Mesenchymal stem cell (in vitro differentiated cells and primary cell): ENCODE results near the gene CD109.

Experiments
- DNase-seq: peaks from one replicate; pipeline ENCODE4 v3.0.0-alpha.2; 2013
- H2AFZ ChIP-seq: one replicate; pipeline ENCODE4 v1.6.1; 2013; ENCODE audit warnings: low read depth, mild to moderate bottlenecking, control low read depth, inconsistent platforms, low read length, moderate library complexity
- H2AK5ac ChIP-seq: 2 replicates; pipeline ENCODE4 v1.6.1; 2013; ENCODE audit warnings: low read length, moderate library complexity, mild to moderate bottlenecking, inconsistent platforms; ENCODE audit not compliant: severe bottlenecking
- H2BK120ac ChIP-seq: one replicate; pipeline ENCODE4 v1.6.1; 2013; ENCODE audit warnings: low read depth, mild to moderate bottlenecking, inconsistent platforms, low read length, moderate library complexity
- H2BK12ac ChIP-seq, 2 experiments: one replicate each; pipeline ENCODE4 v1.6.1; 2013; ENCODE audit warnings: inconsistent platforms in 2 of 2, low read length in 2 of 2, mild to moderate bottlenecking in 2 of 2, moderate library complexity in 2 of 2, control low read depth in 1 of 2
- H2BK15ac ChIP-seq: one replicate; pipeline ENCODE4 v1.6.1; 2013; ENCODE audit warnings: mild to moderate bottlenecking, low read depth, inconsistent platforms; ENCODE audit not compliant: poor library complexity, severe bottlenecking
- H2BK5ac ChIP-seq: 2 replicates; pipeline ENCODE4 v1.6.1; 2013; ENCODE audit warnings: low read depth, mild to moderate bottlenecking, low read length, control low read depth, inconsistent platforms; ENCODE audit not compliant: poor library complexity, severe bottlenecking
- H3K14ac ChIP-seq, 2 experiments: one replicate each; pipeline ENCODE4 v1.6.1; 2013; ENCODE audit warnings: inconsistent platforms in 2 of 2, low read length in 2 of 2, control low read depth in 1 of 2, mild to moderate bottlenecking in 1 of 2, moderate library complexity in 1 of 2
- H3K18ac ChIP-seq, 2 experiments: one replicate each; pipeline ENCODE4 v1.6.1; 2013; ENCODE audit warnings: inconsistent platforms in 2 of 2, low read length in 2 of 2, control low read depth in 1 of 2, low read depth in 1 of 2, mild to moderate bottlenecking in 1 of 2
- H3K23ac ChIP-seq, 2 experiments: one replicate each; pipeline ENCODE4 v1.6.1; 2013; ENCODE audit warnings: inconsistent platforms in 2 of 2, low read length in 2 of 2, mild to moderate bottlenecking in 2 of 2, moderate library complexity in 2 of 2, control low read depth in 1 of 2
- H3K27ac ChIP-seq: 2 replicates; pipeline ENCODE4 v1.5.1; 2013; ENCODE audit warnings: mild to moderate bottlenecking, moderate library complexity, low read length, control low read depth, inconsistent platforms; ENCODE audit not compliant: poor library complexity, severe bottlenecking
- H3K27me3 ChIP-seq, 2 experiments: 2 replicates each; pipeline versions ENCODE4 v1.6.1 to v1.7.0; 2013; ENCODE audit warnings: low read length in 2 of 2, mild to moderate bottlenecking in 2 of 2, moderate library complexity in 2 of 2, control low read depth in 1 of 2, inconsistent platforms in 1 of 2; ENCODE audit not compliant: control insufficient read depth in 1 of 2, insufficient read depth in 1 of 2
- H3K36me3 ChIP-seq, 2 experiments: 2 replicates each; pipeline versions ENCODE4 v1.6.1 to v1.7.0; 2013; ENCODE audit warnings: low read length in 2 of 2, control low read depth in 1 of 2, inconsistent platforms in 1 of 2, low read depth in 1 of 2, mild to moderate bottlenecking in 1 of 2; ENCODE audit not compliant: insufficient read depth in 2 of 2, control insufficient read depth in 1 of 2
- H3K4ac ChIP-seq, 2 experiments: one replicate each; pipeline ENCODE4 v1.6.1; 2013; ENCODE audit warnings: inconsistent platforms in 2 of 2, low read length in 2 of 2, mild to moderate bottlenecking in 2 of 2, moderate library complexity in 2 of 2, control low read depth in 1 of 2, low read depth in 1 of 2
- H3K4me1 ChIP-seq: 2 replicates; pipeline ENCODE4 v1.6.1; 2013; ENCODE audit warnings: low read depth, low read length, control low read depth; ENCODE audit not compliant: control insufficient read depth, insufficient read depth
- H3K4me2 ChIP-seq: 2 replicates; pipeline ENCODE4 v1.6.1; 2013; ENCODE audit warnings: low read length, mild to moderate bottlenecking, inconsistent platforms; ENCODE audit not compliant: poor library complexity, severe bottlenecking
- H3K4me3 ChIP-seq, 2 experiments: 2 replicates each; pipeline versions ENCODE4 v1.5.1 to v1.7.0; 2013; ENCODE audit warnings: low read length in 2 of 2, mild to moderate bottlenecking in 2 of 2, control low read depth in 1 of 2, low read depth in 1 of 2; ENCODE audit not compliant: insufficient read depth in 1 of 2
- H3K79me1 ChIP-seq: replicated peaks from 2 replicates; pipeline ENCODE4 v1.6.1; 2013; ENCODE audit warnings: mild to moderate bottlenecking, control low read depth, low read length, inconsistent platforms; ENCODE audit not compliant: poor library complexity, severe bottlenecking
- H3K9ac ChIP-seq: 2 replicates; pipeline ENCODE4 v1.7.0; 2013; ENCODE audit warnings: mild to moderate bottlenecking, low read length, moderate library complexity
- H3K9me3 ChIP-seq: 2 replicates; pipeline ENCODE4 v1.7.0; 2013; ENCODE audit warnings: mild to moderate bottlenecking, low read length; ENCODE audit not compliant: control insufficient read depth
- H4K8ac ChIP-seq: one replicate; pipeline ENCODE4 v1.6.1; 2013; ENCODE audit warnings: inconsistent platforms, mild to moderate bottlenecking, low read length, moderate library complexity
- H4K91ac ChIP-seq: one replicate; pipeline ENCODE4 v1.6.1; 2013; ENCODE audit warnings: mild to moderate bottlenecking, low read length, inconsistent platforms
- WGBS: methylation state at CpG from one replicate; pipeline ENCODE4 v1.1.7; 2013; ENCODE audit warnings: mixed read lengths; 5-methylcytosine and 5-hydroxymethylcytosine counted together

The CD109 gene

GRCh38 chr6:73731285-73731684, 35.3 kb downstream of the CD109 start:
- 99% methylated on average over 5 of the region's 5 CpGs for WGBS
- no peak for DNase-seq
- no peak overlapping the region for H3K27ac ChIP-seq

DNA sequence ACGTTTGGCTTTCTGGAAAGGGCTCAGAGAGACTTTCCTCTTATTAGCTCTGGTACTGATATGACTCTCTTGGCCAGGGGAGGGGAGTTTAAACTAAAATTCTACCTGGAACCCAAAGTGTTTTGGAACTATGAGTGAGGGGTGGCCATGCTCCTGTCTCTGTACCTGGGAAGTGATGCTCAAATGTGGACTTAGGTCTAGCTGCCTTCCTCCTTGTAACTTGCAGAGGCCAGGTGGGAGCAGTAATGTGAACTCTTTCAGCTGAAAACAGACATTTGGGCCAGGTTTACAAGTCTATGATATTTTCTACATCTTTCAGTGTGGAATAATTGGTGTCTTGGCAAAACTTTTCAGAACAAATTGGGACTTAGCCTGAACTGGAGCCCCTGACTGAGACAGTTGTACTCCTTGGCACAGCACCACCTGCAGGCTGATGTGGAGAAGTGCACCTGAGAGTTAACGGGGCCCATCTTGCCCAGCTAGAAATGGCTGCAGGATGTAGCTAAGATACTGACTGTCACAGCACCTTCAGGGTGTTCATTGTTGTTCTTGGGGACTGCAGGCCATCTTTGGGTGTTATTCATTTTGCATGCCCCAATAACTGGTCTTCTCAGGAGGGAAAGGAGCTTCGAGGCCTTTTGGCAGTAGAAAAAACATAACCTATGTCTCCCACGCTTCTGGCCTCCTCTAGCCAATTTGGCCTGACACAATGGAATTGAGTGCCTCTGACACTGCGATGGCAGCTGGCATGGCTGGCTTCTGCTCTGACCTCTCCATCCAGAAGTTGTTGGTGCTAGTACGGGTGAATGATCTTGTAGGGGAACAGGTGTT, 37.1 kb downstream of the CD109 start:
- Histone ChIP-seq H4K8ac (peak overlapping the region; percentile 21), H2AK5ac (no peak overlapping the region), H3K4me3 (no peak overlapping the region), H3K23ac (no peak overlapping the region), H3K14ac (no peak overlapping the region), H2AFZ (no peak overlapping the region), H3K4me1 (no peaks in the 10 kb centered on the region), H3K18ac (peak overlapping the region in 1 of 2 experiments; percentile 30), H3K4me2 (no peak overlapping the region), H3K27me3 (no peaks in the 10 kb centered on the region), H2BK12ac (no peak overlapping the region), H3K4ac (no peak overlapping the region), H3K9me3 (no peaks in the 10 kb centered on the region), H2BK5ac (no peak overlapping the region), H3K9ac (peak overlapping the region; percentile 24), H3K27ac (no peak overlapping the region), H2BK120ac (no peak overlapping the region), H2BK15ac (no peak overlapping the region), H3K79me1 (peaks cover 15% of the 10 kb centered on the region), H4K91ac (no peak overlapping the region), H3K36me3 (peaks cover 11 to 84% of the 10 kb centered on the region in 2 experiments)
- WGBS: 77% methylated on average over 6 of the region's 6 CpGs
- DNase-seq: peak; percentile 77

More at GRCh38 chr6:73731285-73731684, 35.3 kb downstream of the CD109 start:
- no peak overlapping the region for H3K9ac ChIP-seq
- no peaks in the 10 kb centered on the region for H3K27me3 ChIP-seq
- no peak overlapping the region for H2BK120ac ChIP-seq
- H3K23ac ChIP-seq: no peak overlapping the region
- no peak overlapping the region for H2BK12ac ChIP-seq
- H3K4me1 ChIP-seq: no peaks in the 10 kb centered on the region
- no peak overlapping the region for H3K14ac ChIP-seq
- no peak overlapping the region for H2BK15ac ChIP-seq
- no peak overlapping the region for H3K4ac ChIP-seq
- no peak overlapping the region for H2BK5ac ChIP-seq
- peaks cover 15% of the 10 kb centered on the region for H3K79me1 ChIP-seq
- H3K18ac ChIP-seq: no peak overlapping the region
- no peaks in the 10 kb centered on the region for H3K9me3 ChIP-seq
- H3K4me2 ChIP-seq: no peak overlapping the region
- no peak overlapping the region for H4K91ac ChIP-seq
- no peak overlapping the region for H3K4me3 ChIP-seq
- no peak overlapping the region for H4K8ac ChIP-seq
- no peak overlapping the region for H2AK5ac ChIP-seq
- H3K36me3 ChIP-seq: peaks cover 14 to 83% of the 10 kb centered on the region in 2 experiments
- no peak overlapping the region for H2AFZ ChIP-seq

GRCh38 chr6:73733791-73734190, 37.8 kb downstream of the CD109 start:
- Histone ChIP-seq H3K27ac (no peak overlapping the region), H3K14ac (no peak overlapping the region), H2AFZ (no peak overlapping the region), H4K91ac (no peak overlapping the region), H2BK12ac (no peak overlapping the region), H2BK120ac (no peak overlapping the region), H3K79me1 (peaks cover 14% of the 10 kb centered on the region), H3K9me3 (no peaks in the 10 kb centered on the region), H3K4me2 (no peak overlapping the region), H3K18ac (no peak overlapping the region), H3K36me3 (peaks cover 11 to 89% of the 10 kb centered on the region in 2 experiments), H3K4ac (no peak overlapping the region), H2BK5ac (no peak overlapping the region), H2BK15ac (no peak overlapping the region), H4K8ac (no peak overlapping the region), H3K4me3 (no peak overlapping the region), H3K4me1 (no peaks in the 10 kb centered on the region), H3K23ac (no peak overlapping the region), H3K27me3 (no peaks in the 10 kb centered on the region), H3K9ac (peak overlapping the region; percentile 24), H2AK5ac (no peak overlapping the region)
- no peak for DNase-seq
- WGBS: 95% methylated on average over 6 of the region's 6 CpGs

- Histone ChIP-seq H3K4me2 (no peak overlapping the region), H3K9me3 (no peaks in the 10 kb centered on the region), H2BK5ac (no peak overlapping the region), H3K27me3 (no peaks in the 10 kb centered on the region), H2AFZ (no peak overlapping the region), H3K4me1 (no peaks in the 10 kb centered on the region), H3K14ac (no peak overlapping the region), H3K4ac (no peak overlapping the region), H3K4me3 (no peak overlapping the region), H4K8ac (no peak overlapping the region), H2BK12ac (no peak overlapping the region), H3K23ac (no peak overlapping the region), H3K9ac (peak overlapping the region; percentile 37), H2BK15ac (no peak overlapping the region), H3K79me1 (peaks cover 13% of the 10 kb centered on the region), H3K18ac (no peak overlapping the region), H2AK5ac (no peak overlapping the region), H3K27ac (no peak overlapping the region), H4K91ac (no peak overlapping the region), H3K36me3 (peaks cover 11 to 86% of the 10 kb centered on the region in 2 experiments), H2BK120ac (no peak overlapping the region)
- DNase-seq: no peak
- 91% methylated on average over 2 of the region's 2 CpGs for WGBS
Observed at GRCh38 chr6:73734832-73735453, 38.9 kb downstream of the CD109 start.
